ENCODE data around the gene TMEM17. TPM values are rescaled to one million over a fixed set of nuclear protein-coding genes. Genes with fewer than 3 reads are reported as not detected.
A peak's percentile ranks its signal among the peaks of the same experiment; 100 is the strongest.

The TMEM17 gene
- total and polyA plus RNA-seq, 2 of the 13 experiments (the other 11 are each of a cell fraction or from before 2014, with no cell fraction given): 0.22 to 0.50 TPM

GRCh38 chr2:62456721-62457539, 49.1 kb downstream of the TMEM17 start (continued):
- TF ChIP-seq TBX3 (IDR thresholded peaks at IDR 0.05; ENCODE audit: borderline replicate concordance) (no peak), ZNF788 (CRISPR knock-in tag; IDR thresholded peaks at IDR 0.05; ENCODE audit: borderline replicate concordance) (peak; percentile 99), NR1H2 (CRISPR knock-in tag; IDR thresholded peaks at IDR 0.05; ENCODE audit: borderline replicate concordance, low read depth) (peak; percentile 39; the same call in 1 of the 2 replicates), ISL2 (CRISPR knock-in tag; IDR thresholded peaks at IDR 0.05) (peak; percentile 90), ZNF792 (CRISPR knock-in tag; IDR thresholded peaks at IDR 0.05) (peak; percentile 65; the same call in 1 of the 2 replicates), ZNF747 (CRISPR knock-in tag; IDR thresholded peaks at IDR 0.05; ENCODE audit: borderline replicate concordance) (peak; percentile 97), ZNF446 (CRISPR knock-in tag; IDR thresholded peaks at IDR 0.05) (no peak), MEIS2 (CRISPR knock-in tag; IDR thresholded peaks at IDR 0.05) (peak; percentile 86), IRF2 (CRISPR knock-in tag; IDR thresholded peaks at IDR 0.05) (peak; percentile 70; the same call in 1 of the 2 replicates), RCOR2 (CRISPR knock-in tag; IDR thresholded peaks at IDR 0.05) (peak; percentile 58; the same call in 1 of the 2 replicates), CHD4 (IDR thresholded peaks at IDR 0.05; ENCODE audit: borderline replicate concordance, low read length) (peak; percentile 22; the same call in 1 of the 2 replicates), AGO1 (IDR thresholded peaks at IDR 0.05; ENCODE audit: low read depth, low read length, poor library complexity, severe bottlenecking) (peak; percentile 71), MED1 (CRISPR knock-in tag; IDR thresholded peaks at IDR 0.05) (peak; percentile 93), ZNF260 (CRISPR knock-in tag; IDR thresholded peaks at IDR 0.05; ENCODE audit: borderline replicate concordance, low read depth) (0 out of 2 replicates have a peak, but pooled peaks have one; percentile 25), ATF7-NPFF (CRISPR knock-in tag; IDR thresholded peaks at IDR 0.05; ENCODE audit: low read depth) (peak; percentile 93)
- TF ChIP-seq, protein P1, sequence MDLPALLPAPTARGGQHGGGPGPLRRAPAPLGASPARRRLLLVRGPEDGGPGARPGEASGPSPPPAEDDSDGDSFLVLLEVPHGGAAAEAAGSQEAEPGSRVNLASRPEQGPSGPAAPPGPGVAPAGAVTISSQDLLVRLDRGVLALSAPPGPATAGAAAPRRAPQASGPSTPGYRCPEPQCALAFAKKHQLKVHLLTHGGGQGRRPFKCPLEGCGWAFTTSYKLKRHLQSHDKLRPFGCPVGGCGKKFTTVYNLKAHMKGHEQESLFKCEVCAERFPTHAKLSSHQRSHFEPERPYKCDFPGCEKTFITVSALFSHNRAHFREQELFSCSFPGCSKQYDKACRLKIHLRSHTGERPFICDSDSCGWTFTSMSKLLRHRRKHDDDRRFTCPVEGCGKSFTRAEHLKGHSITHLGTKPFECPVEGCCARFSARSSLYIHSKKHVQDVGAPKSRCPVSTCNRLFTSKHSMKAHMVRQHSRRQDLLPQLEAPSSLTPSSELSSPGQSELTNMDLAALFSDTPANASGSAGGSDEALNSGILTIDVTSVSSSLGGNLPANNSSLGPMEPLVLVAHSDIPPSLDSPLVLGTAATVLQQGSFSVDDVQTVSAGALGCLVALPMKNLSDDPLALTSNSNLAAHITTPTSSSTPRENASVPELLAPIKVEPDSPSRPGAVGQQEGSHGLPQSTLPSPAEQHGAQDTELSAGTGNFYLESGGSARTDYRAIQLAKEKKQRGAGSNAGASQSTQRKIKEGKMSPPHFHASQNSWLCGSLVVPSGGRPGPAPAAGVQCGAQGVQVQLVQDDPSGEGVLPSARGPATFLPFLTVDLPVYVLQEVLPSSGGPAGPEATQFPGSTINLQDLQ (CRISPR knock-in tag; IDR thresholded peaks at IDR 0.05): peak; percentile 58; the same call in 1 of the 2 replicates
- TF ChIP-seq, protein P2, sequence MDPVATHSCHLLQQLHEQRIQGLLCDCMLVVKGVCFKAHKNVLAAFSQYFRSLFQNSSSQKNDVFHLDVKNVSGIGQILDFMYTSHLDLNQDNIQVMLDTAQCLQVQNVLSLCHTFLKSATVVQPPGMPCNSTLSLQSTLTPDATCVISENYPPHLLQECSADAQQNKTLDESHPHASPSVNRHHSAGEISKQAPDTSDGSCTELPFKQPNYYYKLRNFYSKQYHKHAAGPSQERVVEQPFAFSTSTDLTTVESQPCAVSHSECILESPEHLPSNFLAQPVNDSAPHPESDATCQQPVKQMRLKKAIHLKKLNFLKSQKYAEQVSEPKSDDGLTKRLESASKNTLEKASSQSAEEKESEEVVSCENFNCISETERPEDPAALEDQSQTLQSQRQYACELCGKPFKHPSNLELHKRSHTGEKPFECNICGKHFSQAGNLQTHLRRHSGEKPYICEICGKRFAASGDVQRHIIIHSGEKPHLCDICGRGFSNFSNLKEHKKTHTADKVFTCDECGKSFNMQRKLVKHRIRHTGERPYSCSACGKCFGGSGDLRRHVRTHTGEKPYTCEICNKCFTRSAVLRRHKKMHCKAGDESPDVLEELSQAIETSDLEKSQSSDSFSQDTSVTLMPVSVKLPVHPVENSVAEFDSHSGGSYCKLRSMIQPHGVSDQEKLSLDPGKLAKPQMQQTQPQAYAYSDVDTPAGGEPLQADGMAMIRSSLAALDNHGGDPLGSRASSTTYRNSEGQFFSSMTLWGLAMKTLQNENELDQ (CRISPR knock-in tag; IDR thresholded peaks at IDR 0.05; ENCODE audit: borderline replicate concordance): no peak
- TF ChIP-seq, protein P3, sequence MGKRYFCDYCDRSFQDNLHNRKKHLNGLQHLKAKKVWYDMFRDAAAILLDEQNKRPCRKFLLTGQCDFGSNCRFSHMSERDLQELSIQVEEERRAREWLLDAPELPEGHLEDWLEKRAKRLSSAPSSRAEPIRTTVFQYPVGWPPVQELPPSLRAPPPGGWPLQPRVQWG (CRISPR knock-in tag; IDR thresholded peaks at IDR 0.05; ENCODE audit: borderline replicate concordance, low read depth): no peak
- TF ChIP-seq, protein P4, sequence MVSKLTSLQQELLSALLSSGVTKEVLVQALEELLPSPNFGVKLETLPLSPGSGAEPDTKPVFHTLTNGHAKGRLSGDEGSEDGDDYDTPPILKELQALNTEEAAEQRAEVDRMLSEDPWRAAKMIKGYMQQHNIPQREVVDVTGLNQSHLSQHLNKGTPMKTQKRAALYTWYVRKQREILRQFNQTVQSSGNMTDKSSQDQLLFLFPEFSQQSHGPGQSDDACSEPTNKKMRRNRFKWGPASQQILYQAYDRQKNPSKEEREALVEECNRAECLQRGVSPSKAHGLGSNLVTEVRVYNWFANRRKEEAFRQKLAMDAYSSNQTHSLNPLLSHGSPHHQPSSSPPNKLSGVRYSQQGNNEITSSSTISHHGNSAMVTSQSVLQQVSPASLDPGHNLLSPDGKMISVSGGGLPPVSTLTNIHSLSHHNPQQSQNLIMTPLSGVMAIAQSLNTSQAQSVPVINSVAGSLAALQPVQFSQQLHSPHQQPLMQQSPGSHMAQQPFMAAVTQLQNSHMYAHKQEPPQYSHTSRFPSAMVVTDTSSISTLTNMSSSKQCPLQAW (CRISPR knock-in tag; IDR thresholded peaks at IDR 0.05): peak; percentile 61; the same call in 1 of the 2 replicates
- TF ChIP-seq, protein P5, sequence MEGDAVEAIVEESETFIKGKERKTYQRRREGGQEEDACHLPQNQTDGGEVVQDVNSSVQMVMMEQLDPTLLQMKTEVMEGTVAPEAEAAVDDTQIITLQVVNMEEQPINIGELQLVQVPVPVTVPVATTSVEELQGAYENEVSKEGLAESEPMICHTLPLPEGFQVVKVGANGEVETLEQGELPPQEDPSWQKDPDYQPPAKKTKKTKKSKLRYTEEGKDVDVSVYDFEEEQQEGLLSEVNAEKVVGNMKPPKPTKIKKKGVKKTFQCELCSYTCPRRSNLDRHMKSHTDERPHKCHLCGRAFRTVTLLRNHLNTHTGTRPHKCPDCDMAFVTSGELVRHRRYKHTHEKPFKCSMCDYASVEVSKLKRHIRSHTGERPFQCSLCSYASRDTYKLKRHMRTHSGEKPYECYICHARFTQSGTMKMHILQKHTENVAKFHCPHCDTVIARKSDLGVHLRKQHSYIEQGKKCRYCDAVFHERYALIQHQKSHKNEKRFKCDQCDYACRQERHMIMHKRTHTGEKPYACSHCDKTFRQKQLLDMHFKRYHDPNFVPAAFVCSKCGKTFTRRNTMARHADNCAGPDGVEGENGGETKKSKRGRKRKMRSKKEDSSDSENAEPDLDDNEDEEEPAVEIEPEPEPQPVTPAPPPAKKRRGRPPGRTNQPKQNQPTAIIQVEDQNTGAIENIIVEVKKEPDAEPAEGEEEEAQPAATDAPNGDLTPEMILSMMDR (CRISPR knock-in tag; IDR thresholded peaks at IDR 0.05): peak; percentile 99
